ENCODE results near the gene CHMP4B.

Gene CHMP4B

GRCh38 chr20:33859751-33860150 is 48.6 kb downstream of the CHMP4B start:
- TF ChIP-seq CTCF (IDR thresholded peaks at IDR 0.05; ENCODE audit: low read depth, low read length, missing control alignments) = no peak
- DNase-seq (ENCODE audit: low read depth) = no peak
- in situ Hi-C loops (cut with HindIII; ENCODE audit: low sequenced_read_pairs) = no loop called here
- no peak overlapping the region for H3K4me3 ChIP-seq (ENCODE audit: low read depth, low read length)

- in situ Hi-C loops (cut with HindIII; ENCODE audit: low sequenced_read_pairs) = no loop called here
- DNase-seq (ENCODE audit: low read depth) = no peak
- H3K4me3 ChIP-seq (ENCODE audit: low read depth, low read length) = no peak overlapping the region
- TF ChIP-seq CTCF (IDR thresholded peaks at IDR 0.05; ENCODE audit: low read depth, low read length, missing control alignments) = no peak
Measured at GRCh38 chr20:33861458-33861857, 50.3 kb downstream of the CHMP4B start.

GRCh38 chr20:33862709-33863403 is 51.7 kb downstream of the CHMP4B start:
- DNase-seq (ENCODE audit: low read depth) = peak; percentile 62
- H3K4me3 ChIP-seq (ENCODE audit: low read depth, low read length) = peak overlapping the region; percentile 14
- TF ChIP-seq CTCF (IDR thresholded peaks at IDR 0.05; ENCODE audit: low read depth, low read length, missing control alignments) = peak; percentile 70
- in situ Hi-C loops (cut with HindIII; ENCODE audit: low sequenced_read_pairs) = no loop called here

- TF ChIP-seq CTCF (IDR thresholded peaks at IDR 0.05; ENCODE audit: low read depth, low read length, missing control alignments) = no peak
- no peak overlapping the region for H3K4me3 ChIP-seq (ENCODE audit: low read depth, low read length)
- in situ Hi-C loops (cut with HindIII; ENCODE audit: low sequenced_read_pairs) = no loop called here
- DNase-seq (ENCODE audit: low read depth) = no peak
Measured at GRCh38 chr20:33863440-33864323, 52.5 kb downstream of the CHMP4B start.

- H3K4me3 ChIP-seq (ENCODE audit: low read depth, low read length) = no peak overlapping the region
- in situ Hi-C loops (cut with HindIII; ENCODE audit: low sequenced_read_pairs) = no loop called here
- DNase-seq (ENCODE audit: low read depth) = no peak
- TF ChIP-seq CTCF (IDR thresholded peaks at IDR 0.05; ENCODE audit: low read depth, low read length, missing control alignments) = no peak
Measured at GRCh38 chr20:33864324-33864963, 53.3 kb downstream of the CHMP4B start.

GRCh38 chr20:33865761-33866370 is 54.7 kb downstream of the CHMP4B start:
- H3K4me3 ChIP-seq (ENCODE audit: low read depth, low read length) = no peak overlapping the region
- no peak for TF ChIP-seq CTCF (IDR thresholded peaks at IDR 0.05; ENCODE audit: low read depth, low read length, missing control alignments)
- DNase-seq (ENCODE audit: low read depth) = no peak
- in situ Hi-C loops (cut with HindIII; ENCODE audit: low sequenced_read_pairs) = no loop called here

All from astrocyte of the cerebellum (primary cell).